HCT116 (cell line): ENCODE results near the gene STAT4. TPM values are rescaled to one million over a fixed set of nuclear protein-coding genes. Genes with fewer than 3 reads are reported as not detected.

Experiments
- ATAC-seq: fragments of 200-7000 bp; cut with Tn5 transposase; 2 replicates; pipeline ENCODE4 v1.9.1; 2020; ENCODE audit warnings: mild to moderate bottlenecking, moderate library complexity
- BruUV-seq: library from RNA; stranded (reverse); fragments of 400-500 nt; replicated peaks from 2 replicates; lab custom pipeline; 2021; lab: Mats Ljungman, UMichigan
- CTCF ChIA-PET: fragments of 300-600 bp; sonication (Branson Sonifier 250); formaldehyde crosslinking; loops from one replicate; lab custom pipeline; 2021; ENCODE audit warnings: antibody characterized with exemption; lab: Charles Lee
- POLR2A ChIA-PET: fragments of 300-600, 350-600 bp; sonication (Branson Sonifier 250); formaldehyde crosslinking; loops from one replicate; lab custom pipeline; 2021; ENCODE audit warnings: antibody characterized with exemption; lab: Charles Lee
- RAD21 ChIA-PET, 2 experiments: fragments of 300-600 bp; sonication (Branson Sonifier 250); formaldehyde crosslinking; loops; one replicate each; lab custom pipeline; 2023; ENCODE audit warnings: low total read pairs in 2 of 2; ENCODE audit not compliant: uncharacterized antibody in 2 of 2, unreplicated experiment in 2 of 2, low non-redundant PET in 1 of 2; lab: Charles Lee
- DNase-seq: peaks from one replicate; pipeline ENCODE4 v3.0.0-alpha.2; 2010; ENCODE audit warnings: low read depth, low spot score
- H2AFZ ChIP-seq: fragments of 200-600 bp; shearing (Covaris generic), sonication (generic); 2 replicates; pipeline ENCODE4 v1.6.1; 2017; ENCODE audit warnings: low read depth, mixed run types, mixed read lengths, antibody characterized with exemption, low read length; ENCODE audit not compliant: poor library complexity, severe bottlenecking
- H3K27ac ChIP-seq: 2 replicates; pipeline ENCODE4 v1.5.1; 2012; ENCODE audit warnings: low read depth, low read length
- H3K27me3 ChIP-seq: fragments of 200-600 bp; sonication (generic); 2 replicates; pipeline ENCODE4 v1.6.1; 2016; ENCODE audit warnings: mixed run types, low read length, mixed read lengths; ENCODE audit not compliant: insufficient read depth
- H3K36me3 ChIP-seq, 2 experiments: fragments of 200-500 bp in 1 of 2; fragments of 200-600 bp in 1 of 2; sonication (Bioruptor generic) in 1 of 2; sonication (generic) in 1 of 2; 2 replicates each; pipeline versions ENCODE4 v1.5.1 to v1.6.1; 2014 to 2016; ENCODE audit warnings: low read length in 2 of 2, inconsistent platforms in 1 of 2, mixed read lengths in 1 of 2, mixed run types in 1 of 2; ENCODE audit not compliant: insufficient read depth in 2 of 2, control insufficient read depth in 1 of 2
- H3K4me1 ChIP-seq, 2 experiments: fragments of 200-600 bp in 1 of 2; sonication (generic) in 1 of 2; 2 replicates each; pipeline versions ENCODE4 v1.5.1 to v1.6.1; 2012 to 2017; ENCODE audit warnings: low read length in 2 of 2, inconsistent platforms in 1 of 2, mild to moderate bottlenecking in 1 of 2, mixed read lengths in 1 of 2, mixed run types in 1 of 2, moderate library complexity in 1 of 2; ENCODE audit not compliant: insufficient read depth in 2 of 2, control insufficient read depth in 1 of 2
- H3K4me2 ChIP-seq: fragments of 200-600 bp; sonication (generic); 2 replicates; pipeline ENCODE4 v1.6.1; 2017; ENCODE audit warnings: mixed run types, low read length, mixed read lengths
- H3K4me3 ChIP-seq, 2 experiments: fragments of 200-600 bp in 1 of 2; sonication (generic) in 1 of 2; replicated peaks in 1 of 2; 2 replicates each; pipeline ENCODE4 v1.5.1; 2011 to 2016; ENCODE audit warnings: low read length in 2 of 2, control low read depth in 1 of 2, low read depth in 1 of 2, mild to moderate bottlenecking in 1 of 2, mixed read lengths in 1 of 2, mixed run types in 1 of 2
- H3K79me2 ChIP-seq: fragments of 200-600 bp; sonication (generic); 2 replicates; pipeline ENCODE4 v1.6.1; 2017; ENCODE audit warnings: mild to moderate bottlenecking, mixed run types, low read length, moderate library complexity, mixed read lengths; ENCODE audit not compliant: insufficient read depth
- H3K9ac ChIP-seq: fragments of 200-600 bp; sonication (generic); 2 replicates; pipeline ENCODE4 v1.6.1; 2016; ENCODE audit warnings: low read length, mixed read lengths
- H3K9me2 ChIP-seq: fragments of 200-600 bp; sonication (generic), shearing (Covaris generic); 2 replicates; pipeline ENCODE4 v1.6.1; 2017; ENCODE audit warnings: mixed run types, mild to moderate bottlenecking, moderate library complexity; ENCODE audit not compliant: insufficient read depth
- H3K9me3 ChIP-seq, 2 experiments: fragments of 200-500 bp in 1 of 2; fragments of 200-600 bp in 1 of 2; sonication (Bioruptor generic) in 1 of 2; sonication (generic) in 1 of 2; 2 replicates each; pipeline ENCODE4 v1.6.1; 2014 to 2017; ENCODE audit warnings: low read length in 2 of 2, mixed read lengths in 2 of 2, inconsistent platforms in 1 of 2, low read depth in 1 of 2, mild to moderate bottlenecking in 1 of 2, mixed run types in 1 of 2, moderate library complexity in 1 of 2; ENCODE audit not compliant: control insufficient read depth in 1 of 2, insufficient read depth in 1 of 2
- H4K20me1 ChIP-seq: fragments of 200-600 bp; sonication (generic), shearing (Covaris generic); 2 replicates; pipeline ENCODE4 v1.6.1; 2017; ENCODE audit warnings: mixed run types, mild to moderate bottlenecking, moderate library complexity; ENCODE audit not compliant: insufficient read depth
- ATF3 ChIP-seq: IDR thresholded peaks from 2 replicates; pipeline ENCODE4 v1.6.1; 2012
- CBX3 ChIP-seq: IDR thresholded peaks from 2 replicates; pipeline ENCODE4 v1.6.1; 2012; ENCODE audit warnings: low read depth
- EGR1 ChIP-seq: IDR thresholded peaks from 2 replicates; pipeline ENCODE4 v1.6.1; 2012; ENCODE audit warnings: low read depth
- ELF1 ChIP-seq: IDR thresholded peaks from 2 replicates; pipeline ENCODE4 v1.6.1; 2012; ENCODE audit warnings: low read depth, borderline replicate concordance
- EZH2 ChIP-seq: fragments of 200-600 bp; sonication (generic); IDR thresholded peaks from 2 replicates; pipeline ENCODE4 v1.6.1; 2017; ENCODE audit warnings: antibody characterized with exemption, mixed run types
- EZH2phosphoT487 ChIP-seq: fragments of 200-600 bp; IDR thresholded peaks from 2 replicates; pipeline ENCODE4 v1.6.1; 2018; ENCODE audit warnings: antibody characterized with exemption, borderline replicate concordance
- FOSL1 ChIP-seq: IDR thresholded peaks from 2 replicates; pipeline ENCODE4 v1.6.1; 2012; ENCODE audit warnings: low read depth
- JUND ChIP-seq: IDR thresholded peaks from 2 replicates; pipeline ENCODE4 v1.6.1; 2012
- MAX ChIP-seq: IDR thresholded peaks from 2 replicates; pipeline ENCODE4 v1.6.1; 2012
- POLR2AphosphoS5 ChIP-seq: IDR thresholded peaks from 2 replicates; pipeline ENCODE4 v1.6.1; 2011; ENCODE audit warnings: mild to moderate bottlenecking, low read depth, low read length, moderate library complexity
- RAD21 ChIP-seq: IDR thresholded peaks from 2 replicates; pipeline ENCODE4 v1.6.1; 2012; ENCODE audit warnings: low read depth, mild to moderate bottlenecking
- REST ChIP-seq: IDR thresholded peaks from 2 replicates; pipeline ENCODE4 v1.6.1; 2012; ENCODE audit warnings: low read depth
- SIN3A ChIP-seq: IDR thresholded peaks from 2 replicates; pipeline ENCODE4 v1.6.1; 2012; ENCODE audit warnings: low read depth
- SP1 ChIP-seq: IDR thresholded peaks from 2 replicates; pipeline ENCODE4 v1.6.1; 2012; ENCODE audit warnings: low read depth
- TCF7L2 ChIP-seq: IDR thresholded peaks from 2 replicates; pipeline ENCODE4 v1.7.0; 2011; ENCODE audit warnings: borderline replicate concordance, inconsistent platforms; ENCODE audit not compliant: insufficient read depth, insufficient read length; ENCODE audit errors: extremely low read depth
- YY1 ChIP-seq: IDR thresholded peaks from 2 replicates; pipeline ENCODE4 v1.6.1; 2011; ENCODE audit warnings: low read length, low read depth, moderate library complexity, mild to moderate bottlenecking; ENCODE audit not compliant: insufficient replicate concordance; ENCODE audit errors: extremely low read depth
- ZFX ChIP-seq: fragments of 450-650 bp; IDR thresholded peaks from 2 replicates; pipeline ENCODE4 v1.6.1; 2017
- intact Hi-C: fragments of 100-400 bp; cut with micrococcal nuclease; formaldehyde crosslinking; loops from 2 replicates; pipeline ENCODE4 v1.10.0; 2022
- total RNA-seq: library from RNA; stranded (reverse); gene quantifications from one replicate; pipeline ENCODE4 v1.2.1, GENCODE V29; 2021; ENCODE audit not compliant: unreplicated experiment

The STAT4 gene
- total RNA-seq, 1 experiment from 2014 or later: 2.0 TPM

- no peak for TF ChIP-seq MAX
- TF ChIP-seq, all 23 proteins: peak for 0
Observed at GRCh38 chr2:191105082-191105481, 45.7 kb downstream of the STAT4 start (continued).

- no peak for ATAC-seq
- Histone ChIP-seq H4K20me1 (no peaks in the 10 kb centered on the region), H3K27me3 (no peaks in the 10 kb centered on the region), H3K4me1 (peaks cover 0 to 3% of the 10 kb centered on the region in 2 experiments; a peak in 2 of 4 replicates), H3K9ac (no peak overlapping the region), H2AFZ (no peak overlapping the region), H3K4me2 (no peak overlapping the region), H3K79me2 (no peaks in the 10 kb centered on the region), H3K9me2 (no peaks in the 10 kb centered on the region), H3K36me3 (no peaks in the 10 kb centered on the region), H3K9me3 (no peaks in the 10 kb centered on the region), H3K27ac (no peak overlapping the region), H3K4me3 (no peak overlapping the region)
- ChIA-PET CTCF (no interaction called here), POLR2A (no interaction called here), RAD21 (no interaction called here)
- TF ChIP-seq POLR2AphosphoS5 (no peak), JUND (no peak), ELF1 (no peak), TCF7L2 (no peak)
- no TSS peak for BruUV-seq
- intact Hi-C loops: no loop called here
- DNase-seq: no peak
Observed at GRCh38 chr2:191103774-191104173, 47.0 kb downstream of the STAT4 start.

GRCh38 chr2:191100216-191100615 lies 50.6 kb downstream of the STAT4 start:
- Histone ChIP-seq H3K9me2 (no peaks in the 10 kb centered on the region), H3K4me1 (peaks cover 0 to 3% of the 10 kb centered on the region in 2 experiments; a peak in 2 of 4 replicates), H3K36me3 (no peaks in the 10 kb centered on the region), H3K27ac (no peak overlapping the region), H3K4me2 (no peak overlapping the region), H3K9me3 (no peaks in the 10 kb centered on the region), H2AFZ (no peak overlapping the region), H3K27me3 (no peaks in the 10 kb centered on the region), H3K79me2 (no peaks in the 10 kb centered on the region), H4K20me1 (no peaks in the 10 kb centered on the region), H3K4me3 (no peak overlapping the region), H3K9ac (no peak overlapping the region)
- intact Hi-C loops: no loop called here
- DNase-seq (no peak), ATAC-seq (no peak)
- POLR2A ChIA-PET: no interaction called here
- TF ChIP-seq EZH2 (no peak), RAD21 (no peak), REST (no peak), SP1 (no peak), POLR2AphosphoS5 (no peak), EGR1 (no peak), FOSL1 (no peak), ZFX (no peak), ELF1 (no peak), SIN3A (no peak), CBX3 (no peak), ATF3 (no peak), EZH2phosphoT487 (no peak), YY1 (no peak), JUND (no peak)
- CTCF ChIA-PET: no interaction called here
- no TSS peak for BruUV-seq
- RAD21 ChIA-PET: no interaction called here
